Naive thymus-derived CD4-positive, alpha-beta T cell (primary cell): ENCODE measurements around the gene NAV2. TPM values are rescaled to one million over a fixed set of nuclear protein-coding genes. Genes with fewer than 3 reads are reported as not detected.

Source experiments
- ATAC-seq: fragments of 150-1000 bp; cut with Tn5 transposase; 2 replicates; pipeline ENCODE4 v1.10.0; 2021; ENCODE audit warnings: mild to moderate bottlenecking, moderate library complexity
- CTCF ChIA-PET: fragments of 350-600 bp; sonication (Branson Sonifier 250); formaldehyde crosslinking; loops from one replicate; lab custom pipeline; 2021; ENCODE audit warnings: antibody characterized with exemption; lab: Charles Lee
- POLR2A ChIA-PET: fragments of 350-600 bp; sonication (Branson Sonifier 250); formaldehyde crosslinking; loops from one replicate; lab custom pipeline; 2021; ENCODE audit warnings: antibody characterized with exemption, inconsistent platforms; lab: Charles Lee
- DNase-seq, 9 donors: peaks; one replicate each; pipeline versions ENCODE4 v3.0.0 to v3.0.0-alpha.2; 2020 to 2022; ENCODE audit warnings: mixed read lengths in 1 of 9
- H3K27ac ChIP-seq: one replicate; pipeline ENCODE4 v1.7.0; 2013; ENCODE audit warnings: mild to moderate bottlenecking, low read depth, low read length, moderate library complexity
- H3K27me3 ChIP-seq, 2 donors: one replicate each; pipeline ENCODE4 v1.7.0; 2013; ENCODE audit warnings: low read length in 2 of 2, mild to moderate bottlenecking in 2 of 2, moderate library complexity in 2 of 2; ENCODE audit not compliant: control insufficient read depth in 2 of 2, insufficient read depth in 2 of 2
- H3K36me3 ChIP-seq, 3 experiments: 1 replicate in 2 of 3; 2 replicates in 1 of 3; pipeline ENCODE4 v1.7.0; 2013; ENCODE audit warnings: low read length in 3 of 3, mild to moderate bottlenecking in 3 of 3, moderate library complexity in 1 of 3; ENCODE audit not compliant: insufficient read depth in 3 of 3, control insufficient read depth in 2 of 3
- H3K4me1 ChIP-seq, 2 donors: one replicate each; pipeline ENCODE4 v1.7.0; 2013; ENCODE audit warnings: low read length in 2 of 2, mild to moderate bottlenecking in 2 of 2, moderate library complexity in 1 of 2; ENCODE audit not compliant: control insufficient read depth in 2 of 2, insufficient read depth in 2 of 2
- H3K4me3 ChIP-seq: 2 replicates; pipeline ENCODE4 v1.7.0; 2013; ENCODE audit warnings: mild to moderate bottlenecking, low read length
- H3K9me3 ChIP-seq, 3 experiments: 1 replicate in 2 of 3; 2 replicates in 1 of 3; pipeline ENCODE4 v1.7.0; 2013; ENCODE audit warnings: low read length in 3 of 3; ENCODE audit not compliant: control insufficient read depth in 2 of 3
- H3K27ac Mint-ChIP-seq, 9 donors: one replicate each; pipeline ENCODE4 v1.8.0; 2020 to 2022; ENCODE audit warnings: mixed read lengths in 9 of 9, mild to moderate bottlenecking in 8 of 9, moderate library complexity in 5 of 9, inconsistent platforms in 2 of 9
- H3K27me3 Mint-ChIP-seq, 5 donors: one replicate each; pipeline ENCODE4 v1.8.0; 2021 to 2022; ENCODE audit warnings: mixed read lengths in 5 of 5, mild to moderate bottlenecking in 1 of 5
- H3K36me3 Mint-ChIP-seq, 5 donors: one replicate each; pipeline ENCODE4 v1.8.0; 2020 to 2022; ENCODE audit warnings: mixed read lengths in 5 of 5, mild to moderate bottlenecking in 3 of 5, inconsistent platforms in 1 of 5
- H3K4me1 Mint-ChIP-seq, 7 donors: one replicate each; pipeline ENCODE4 v1.8.0; 2020 to 2022; ENCODE audit warnings: mixed read lengths in 7 of 7, mild to moderate bottlenecking in 3 of 7, inconsistent platforms in 1 of 7
- H3K4me3 Mint-ChIP-seq, 10 donors: one replicate each; pipeline ENCODE4 v1.8.0; 2020 to 2022; ENCODE audit warnings: mild to moderate bottlenecking in 10 of 10, mixed read lengths in 10 of 10, moderate library complexity in 6 of 10, inconsistent platforms in 2 of 10
- H3K9me3 Mint-ChIP-seq, 11 donors: one replicate each; pipeline ENCODE4 v1.8.0; 2020 to 2022; ENCODE audit warnings: mixed read lengths in 11 of 11, mild to moderate bottlenecking in 4 of 11, inconsistent platforms in 1 of 11, moderate library complexity in 1 of 11
- intact Hi-C, 2 donors: fragments of 100-400 bp; cut with micrococcal nuclease; formaldehyde crosslinking; loops; one replicate each; pipeline ENCODE4 v1.15.1; 2023
- polyA plus RNA-seq, 2 donors: library from polyadenylated mRNA; unstranded; fragments of 300-500 nt; fragmentation: Illumina TruSeq; gene quantifications; one replicate each; pipeline ENCODE4 v1.2.3, GENCODE V29; 2021
- total RNA-seq, 6 experiments: library from RNA in 5 of 6; stranded (reverse) in 5 of 6; gene quantifications; 1 replicate in 5 of 6; 2 replicates in 1 of 6; pipeline ENCODE4 v1.2.3 and lab custom pipeline; 2021 to 2026

Gene NAV2
- total and polyA plus RNA-seq, 7 experiments from 2014 or later: 0.24 to 2.2 (median 0.48) TPM; not detected in 2

DNA sequence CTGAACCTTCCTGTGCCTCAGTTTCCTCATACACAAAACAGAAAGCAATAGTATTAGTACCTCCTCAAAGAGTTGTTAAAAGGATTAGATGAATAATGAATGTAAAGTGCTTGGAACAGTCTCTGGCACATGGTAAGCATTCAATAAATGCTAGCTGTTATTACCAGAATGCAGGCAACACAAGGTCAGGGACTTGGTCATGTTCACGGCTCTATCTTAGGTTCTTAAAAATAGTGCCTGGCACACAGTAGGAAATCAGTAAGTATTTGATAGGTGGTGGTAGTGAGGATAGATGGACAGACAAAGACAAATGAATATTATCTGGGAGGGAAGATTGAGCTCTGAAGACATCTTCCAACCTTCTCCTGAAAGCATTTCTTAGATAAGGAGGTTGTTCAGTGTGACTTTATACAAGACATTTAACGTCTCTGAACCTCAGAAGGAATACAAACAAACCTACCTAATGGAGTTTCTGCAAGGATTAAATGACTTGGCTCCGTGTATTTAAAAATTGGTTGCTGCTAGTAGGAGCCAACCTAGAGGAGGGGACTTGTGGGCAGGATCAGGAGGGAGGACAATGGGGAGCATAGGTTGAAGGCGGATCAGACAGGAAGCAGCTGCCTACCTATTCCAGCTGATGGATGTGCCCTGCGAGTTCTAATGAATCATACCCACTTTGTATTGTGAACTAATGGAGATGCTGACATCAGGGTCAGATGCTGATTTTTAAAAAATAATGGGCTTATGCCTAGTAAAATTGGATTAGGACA, 353.6 kb downstream of the NAV2 start:
- ATAC-seq: no peak
- peaks cover 0 to 16% (median 11%) of the 10 kb centered on the region in 5 donors for H3K27me3 Mint-ChIP-seq
- ChIA-PET POLR2A (no interaction called here), CTCF (no interaction called here)
- H3K9me3 Mint-ChIP-seq: no peaks in the 10 kb centered on the region
- H3K27ac Mint-ChIP-seq: no peak overlapping the region
- no peaks in the 10 kb centered on the region for H3K4me1 Mint-ChIP-seq
- Histone ChIP-seq H3K4me3 (no peak overlapping the region), H3K4me1 (no peaks in the 10 kb centered on the region), H3K27ac (no peak overlapping the region), H3K9me3 (no peaks in the 10 kb centered on the region), H3K27me3 (no peaks in the 10 kb centered on the region), H3K36me3 (no peaks in the 10 kb centered on the region)
- no peak for DNase-seq
- no peaks in the 10 kb centered on the region for H3K36me3 Mint-ChIP-seq
- intact Hi-C loops: no loop called here
- no peak overlapping the region for H3K4me3 Mint-ChIP-seq

DNA sequence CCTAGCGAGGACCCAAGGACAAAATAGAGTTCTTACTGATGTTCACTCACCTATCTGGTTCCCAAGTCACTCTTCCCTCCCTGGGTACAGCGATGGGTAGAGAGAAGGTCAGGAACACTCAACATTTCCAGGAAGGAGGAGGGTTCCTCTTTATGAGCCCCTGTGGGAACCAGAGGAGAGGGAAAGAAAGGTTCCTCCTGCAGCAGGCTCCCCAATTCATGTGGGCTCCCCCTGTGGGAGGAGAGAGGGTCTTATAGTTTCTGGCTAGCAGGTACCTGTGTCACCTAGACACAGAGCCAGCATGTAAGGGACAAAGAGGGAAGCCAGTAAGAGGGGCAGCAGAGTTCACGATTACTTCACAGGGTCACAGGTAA, 354.1 kb downstream of the NAV2 start:
- DNase-seq (no peak), ATAC-seq (no peak)
- no peaks in the 10 kb centered on the region for H3K36me3 Mint-ChIP-seq
- no peaks in the 10 kb centered on the region for H3K4me1 Mint-ChIP-seq
- Histone ChIP-seq H3K27me3 (no peaks in the 10 kb centered on the region), H3K4me3 (no peak overlapping the region), H3K36me3 (no peaks in the 10 kb centered on the region), H3K4me1 (no peaks in the 10 kb centered on the region), H3K9me3 (no peaks in the 10 kb centered on the region), H3K27ac (no peak overlapping the region)
- H3K4me3 Mint-ChIP-seq: no peak overlapping the region
- CTCF ChIA-PET: no interaction called here
- intact Hi-C loops: no loop called here
- peaks cover 0 to 16% (median 11%) of the 10 kb centered on the region in 5 donors for H3K27me3 Mint-ChIP-seq
- POLR2A ChIA-PET: no interaction called here
- no peak overlapping the region for H3K27ac Mint-ChIP-seq
- H3K9me3 Mint-ChIP-seq: peaks cover 0 to 1% (median 0%) of the 10 kb centered on the region in 11 donors

DNA sequence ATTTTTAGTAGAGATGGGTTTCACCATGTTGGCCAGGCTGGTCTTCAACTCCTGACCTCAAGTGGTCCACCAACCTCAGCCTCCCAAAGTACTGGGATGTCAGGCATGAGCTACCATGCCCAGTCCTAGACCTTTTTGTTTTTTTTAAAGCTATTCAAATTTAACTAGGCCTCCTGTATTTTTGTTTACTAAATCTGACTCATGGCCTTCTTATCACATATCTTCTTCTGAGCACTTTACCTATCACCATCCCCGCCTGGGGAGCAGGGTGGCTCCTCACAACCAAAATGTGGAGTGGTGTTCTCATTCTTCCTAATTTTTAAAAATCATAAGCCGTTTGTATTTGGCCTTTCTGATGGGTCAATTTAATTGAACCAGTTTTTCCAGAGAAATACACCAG, 355.0 kb downstream of the NAV2 start:
- no peaks in the 10 kb centered on the region for H3K36me3 ChIP-seq
- ATAC-seq: no peak
- no peaks in the 10 kb centered on the region for H3K4me1 ChIP-seq
- CTCF ChIA-PET: no interaction called here
- POLR2A ChIA-PET: no interaction called here
- Mint-ChIP-seq H3K27me3 (peaks cover 3 to 16% (median 14%) of the 10 kb centered on the region in 5 donors), H3K4me3 (no peak overlapping the region), H3K4me1 (no peaks in the 10 kb centered on the region), H3K9me3 (peaks cover 0 to 5% (median 0%) of the 10 kb centered on the region in 11 donors), H3K36me3 (no peaks in the 10 kb centered on the region), H3K27ac (no peak overlapping the region)
- no peak overlapping the region for H3K27ac ChIP-seq
- DNase-seq: no peak
- H3K27me3 ChIP-seq: no peaks in the 10 kb centered on the region
- no peak overlapping the region for H3K4me3 ChIP-seq
- intact Hi-C loops: no loop called here
- H3K9me3 ChIP-seq: no peaks in the 10 kb centered on the region

DNA sequence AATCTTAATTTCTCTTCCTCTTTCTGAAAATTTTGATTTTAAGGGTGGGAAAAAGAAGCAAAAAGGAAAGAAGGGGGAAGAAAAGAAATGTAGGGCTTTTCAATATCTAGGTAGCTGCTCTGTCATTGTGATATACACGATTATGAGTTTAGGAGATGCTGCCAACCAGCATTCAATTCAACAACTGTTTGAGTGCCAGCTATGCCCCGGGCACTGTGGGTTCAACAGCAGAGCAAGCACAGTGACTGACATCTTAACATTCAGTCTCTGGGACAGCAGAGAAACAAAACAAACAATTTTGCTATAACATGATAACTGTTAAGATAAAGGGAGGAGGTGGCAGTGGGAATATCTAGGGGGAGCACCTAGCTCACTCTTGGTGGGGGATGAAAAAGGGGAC, 356.1 kb downstream of the NAV2 start:
- Mint-ChIP-seq H3K4me3 (no peak overlapping the region), H3K36me3 (no peaks in the 10 kb centered on the region), H3K4me1 (no peaks in the 10 kb centered on the region), H3K27me3 (peaks cover 7 to 16% (median 15%) of the 10 kb centered on the region in 5 donors), H3K9me3 (peaks cover 0 to 5% (median 0%) of the 10 kb centered on the region in 11 donors), H3K27ac (no peak overlapping the region)
- Histone ChIP-seq H3K27me3 (no peaks in the 10 kb centered on the region), H3K9me3 (no peaks in the 10 kb centered on the region), H3K27ac (no peak overlapping the region), H3K36me3 (no peaks in the 10 kb centered on the region), H3K4me3 (no peak overlapping the region), H3K4me1 (no peaks in the 10 kb centered on the region)
- DNase-seq (no peak), ATAC-seq (no peak)
- CTCF ChIA-PET: no interaction called here
- POLR2A ChIA-PET: no interaction called here
- intact Hi-C loops: no loop called here

DNA sequence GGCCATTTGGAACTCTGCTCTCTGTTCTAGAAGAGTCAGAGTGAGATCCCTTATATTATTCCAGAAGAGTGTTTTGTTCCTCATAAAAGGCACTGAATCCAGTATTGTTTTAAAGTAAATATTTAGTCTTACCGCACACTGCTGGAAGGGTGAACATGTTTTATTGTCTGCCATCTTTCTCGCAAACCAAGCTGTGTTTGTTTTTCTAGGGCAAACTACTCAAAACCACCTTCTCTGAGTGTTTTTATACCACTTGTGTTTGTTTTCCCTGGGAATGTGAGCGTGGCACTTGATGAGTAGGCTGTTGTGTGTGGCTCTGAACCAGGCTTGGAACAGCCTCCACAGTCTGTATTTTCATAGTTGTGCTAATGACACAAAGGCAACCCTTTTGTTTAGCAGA, 357.8 kb downstream of the NAV2 start:
- POLR2A ChIA-PET: no interaction called here
- H3K27me3 ChIP-seq: no peaks in the 10 kb centered on the region
- CTCF ChIA-PET: interaction anchor here (0.6 kb wide), 1 partner anchor 143 kb away, joined by 3 read pairs; no protein-coding TSS in a partner anchor
- Mint-ChIP-seq H3K27ac (no peak overlapping the region), H3K9me3 (peaks cover 0 to 6% (median 0%) of the 10 kb centered on the region in 11 donors), H3K27me3 (peaks cover 9 to 19% (median 15%) of the 10 kb centered on the region in 5 donors), H3K36me3 (no peaks in the 10 kb centered on the region), H3K4me3 (no peak overlapping the region), H3K4me1 (no peaks in the 10 kb centered on the region)
- H3K9me3 ChIP-seq: no peaks in the 10 kb centered on the region
- DNase-seq (no peak), ATAC-seq (no peak)
- no peak overlapping the region for H3K27ac ChIP-seq
- H3K36me3 ChIP-seq: no peaks in the 10 kb centered on the region
- no peaks in the 10 kb centered on the region for H3K4me1 ChIP-seq
- intact Hi-C loops: no loop called here
- no peak overlapping the region for H3K4me3 ChIP-seq

- POLR2A ChIA-PET: no interaction called here
- Mint-ChIP-seq H3K27me3 (peaks cover 4 to 25% (median 15%) of the 10 kb centered on the region in 5 donors), H3K4me1 (no peaks in the 10 kb centered on the region), H3K36me3 (no peaks in the 10 kb centered on the region), H3K27ac (no peak overlapping the region), H3K4me3 (no peak overlapping the region), H3K9me3 (peaks cover 0 to 6% (median 2%) of the 10 kb centered on the region in 11 donors)
- DNase-seq (no peak), ATAC-seq (no peak)
- no peak overlapping the region for H3K4me3 ChIP-seq
- no peaks in the 10 kb centered on the region for H3K27me3 ChIP-seq
- intact Hi-C loops: no loop called here
- CTCF ChIA-PET: interaction anchor here (0.7 kb wide), 1 partner anchor 58 kb away, joined by 3 read pairs; no protein-coding TSS in a partner anchor
- H3K4me1 ChIP-seq: no peaks in the 10 kb centered on the region
- H3K36me3 ChIP-seq: no peaks in the 10 kb centered on the region
- no peak overlapping the region for H3K27ac ChIP-seq
- no peaks in the 10 kb centered on the region for H3K9me3 ChIP-seq
These were observed 363.0 kb downstream of the NAV2 start for GRCh38 chr11:20075627-20076026.

- Mint-ChIP-seq H3K9me3 (peaks cover 0 to 3% (median 0%) of the 10 kb centered on the region in 11 donors), H3K27ac (no peak overlapping the region), H3K4me3 (no peak overlapping the region), H3K4me1 (peaks cover 0 to 6% (median 0%) of the 10 kb centered on the region in 7 donors), H3K36me3 (no peaks in the 10 kb centered on the region), H3K27me3 (peaks cover 9 to 32% (median 18%) of the 10 kb centered on the region in 5 donors)
- Histone ChIP-seq H3K9me3 (no peaks in the 10 kb centered on the region), H3K36me3 (no peaks in the 10 kb centered on the region), H3K27ac (no peak overlapping the region), H3K4me1 (no peaks in the 10 kb centered on the region), H3K27me3 (no peaks in the 10 kb centered on the region), H3K4me3 (no peak overlapping the region)
- no peak for DNase-seq
- intact Hi-C loops: no loop called here
- CTCF ChIA-PET: no interaction called here
- no peak for ATAC-seq
- POLR2A ChIA-PET: no interaction called here
These were observed 366.2 kb downstream of the NAV2 start for GRCh38 chr11:20078846-20079245.
